NCI-H1694 (cell line): ENCODE measurements around the gene DKK2.

ENCODE experiments used
- DNase-seq: peaks from one replicate; lab custom pipeline; 2025; lab: John Stamatoyannopoulos, UW

The DKK2 gene, protein sequence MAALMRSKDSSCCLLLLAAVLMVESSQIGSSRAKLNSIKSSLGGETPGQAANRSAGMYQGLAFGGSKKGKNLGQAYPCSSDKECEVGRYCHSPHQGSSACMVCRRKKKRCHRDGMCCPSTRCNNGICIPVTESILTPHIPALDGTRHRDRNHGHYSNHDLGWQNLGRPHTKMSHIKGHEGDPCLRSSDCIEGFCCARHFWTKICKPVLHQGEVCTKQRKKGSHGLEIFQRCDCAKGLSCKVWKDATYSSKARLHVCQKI

DNA sequence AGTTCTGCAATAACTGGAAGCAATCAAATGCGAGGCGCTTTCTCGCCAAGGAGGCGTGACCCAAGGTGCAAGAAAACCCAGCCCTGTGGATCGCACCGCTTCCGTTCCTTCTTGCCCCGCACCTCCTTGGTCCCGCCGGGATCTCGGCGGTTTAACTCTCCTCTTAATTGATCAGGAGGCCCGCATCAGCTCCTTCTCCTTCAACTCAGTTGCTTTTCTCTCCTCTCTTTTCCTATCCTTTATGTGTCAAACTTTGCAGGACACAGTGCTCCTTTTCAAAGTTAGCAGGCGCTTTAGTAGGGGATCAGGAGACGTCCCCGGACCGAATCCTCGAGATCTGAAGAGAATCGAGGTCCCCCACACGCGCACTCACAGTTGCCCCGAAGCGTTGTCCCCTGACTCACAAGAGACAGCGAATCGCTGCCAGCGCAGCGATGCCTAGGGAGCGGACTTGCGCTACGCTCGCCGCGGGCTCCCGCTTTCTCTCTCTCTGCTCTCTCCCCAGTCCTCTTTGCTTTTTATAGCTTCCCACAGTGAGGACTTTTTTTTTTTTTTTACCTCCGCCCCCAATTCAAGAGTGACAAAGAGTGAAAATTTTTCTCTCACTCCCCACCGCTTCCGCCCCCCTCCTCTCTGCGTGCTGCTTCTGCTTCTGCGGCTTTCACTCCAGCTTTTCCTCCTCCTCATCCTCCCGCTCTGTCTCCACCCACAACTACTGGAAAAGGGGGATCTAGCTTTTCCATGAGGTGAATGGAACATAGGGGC is at the start of gene DKK2:
DKK2 (minus strand) TSS at position 495 of the 765 bp plus-strand sequence. CDS start 722 bp downstream, outside the sequence.
- DNase-seq = no peak

DNA sequence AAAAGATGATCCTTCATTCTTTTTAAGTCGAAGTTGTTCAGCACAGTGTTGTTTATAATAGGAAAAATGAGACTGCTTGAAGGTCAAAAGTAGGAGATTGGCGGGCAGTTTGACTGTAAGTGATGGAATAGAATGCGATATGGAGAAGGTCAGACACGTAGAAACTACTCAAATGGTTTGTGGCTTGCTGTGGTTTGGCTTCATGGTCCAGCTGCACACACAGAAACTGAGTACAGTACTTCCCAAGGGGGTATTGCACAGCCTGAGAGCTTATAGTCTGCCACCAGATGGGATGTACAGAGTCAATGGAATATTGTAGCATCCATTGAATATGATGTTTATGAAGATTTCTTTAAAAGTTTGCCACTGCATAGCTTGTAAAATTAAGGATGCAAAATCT is 41.1 kb upstream of the DKK2 start:
- no peak for DNase-seq

DNA sequence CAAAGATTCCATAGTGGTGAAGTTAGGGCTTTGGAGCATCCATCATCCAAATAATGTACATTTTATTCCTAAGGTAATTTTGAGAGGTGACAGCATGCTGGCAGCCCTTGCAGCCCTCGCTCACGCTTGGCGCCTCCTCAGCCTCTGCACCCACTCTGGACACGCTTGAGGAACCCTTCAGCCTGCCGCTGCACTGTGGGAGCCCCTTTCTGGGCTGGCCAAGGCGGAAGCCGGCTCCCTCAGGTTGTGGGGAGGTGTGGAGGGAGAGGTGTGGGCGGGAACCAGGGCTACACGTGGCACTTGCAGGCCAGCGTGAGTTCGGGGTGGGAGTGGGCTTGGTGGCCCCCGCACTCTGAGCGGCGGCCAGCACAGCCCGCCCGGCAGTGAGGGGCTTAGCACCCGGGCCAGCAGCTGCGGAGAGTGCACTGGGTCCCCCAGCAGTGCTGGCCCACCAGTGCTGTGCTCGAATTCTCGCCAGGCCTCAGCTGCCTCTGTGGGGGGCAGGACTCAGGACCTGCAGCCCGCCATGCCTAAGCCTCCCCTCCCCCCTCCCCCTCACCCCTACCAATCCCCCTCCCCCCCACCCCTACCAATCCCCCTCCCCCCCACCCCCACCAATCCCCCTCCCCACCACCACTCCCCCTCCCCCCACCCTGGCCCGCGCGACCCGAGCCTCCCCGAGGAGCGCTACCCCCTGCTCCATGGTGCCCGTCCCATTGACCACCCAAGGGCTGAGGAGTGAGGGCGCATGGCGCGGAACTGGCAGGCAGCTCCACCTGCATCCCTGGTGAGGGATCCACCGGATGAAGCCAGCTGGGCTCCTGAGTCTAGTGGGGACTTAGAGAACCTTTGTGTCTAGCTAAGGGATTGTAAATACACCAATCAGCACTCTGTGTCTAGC is 37.0 kb upstream of the DKK2 start:
- no peak for DNase-seq

DNA sequence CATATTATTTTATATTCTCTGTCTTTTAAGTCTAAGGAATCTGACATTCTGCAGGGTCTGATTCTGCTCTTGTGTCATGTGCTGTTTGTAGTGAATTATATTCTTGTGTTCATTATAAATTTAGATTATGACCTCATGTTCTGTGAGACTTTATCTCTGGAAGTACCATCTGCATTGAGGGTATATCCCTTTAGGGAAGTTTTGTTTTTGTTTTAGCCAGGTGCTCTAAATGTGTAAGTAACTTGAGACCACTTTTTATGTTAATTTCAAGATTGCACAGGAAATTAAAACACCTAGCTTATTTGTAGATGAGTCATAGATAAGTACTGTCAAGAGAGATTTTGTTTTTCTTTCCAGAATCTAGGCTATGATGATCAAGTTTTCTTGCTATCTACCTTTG is 35.0 kb upstream of the DKK2 start:
- no peak for DNase-seq

DNA sequence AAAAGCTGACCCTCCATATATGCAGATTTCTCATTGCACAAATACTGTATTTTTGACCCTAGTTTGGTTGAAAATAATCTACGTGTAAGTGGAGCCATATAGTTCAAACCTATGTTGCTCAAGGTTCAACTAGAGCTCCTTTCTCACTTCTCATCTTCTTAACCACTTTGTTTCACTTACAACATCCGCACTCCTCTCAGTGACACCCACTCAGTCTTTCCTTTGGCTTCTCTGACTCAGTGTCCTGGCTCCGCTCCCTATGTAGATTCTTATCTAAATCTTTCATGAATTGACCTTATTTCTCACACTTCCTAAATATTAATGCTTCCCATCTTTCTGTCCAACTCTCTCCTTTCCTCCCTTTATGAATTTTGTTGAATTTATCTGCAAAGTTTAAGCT is 32.9 kb upstream of the DKK2 start:
- DNase-seq = no peak

DNA sequence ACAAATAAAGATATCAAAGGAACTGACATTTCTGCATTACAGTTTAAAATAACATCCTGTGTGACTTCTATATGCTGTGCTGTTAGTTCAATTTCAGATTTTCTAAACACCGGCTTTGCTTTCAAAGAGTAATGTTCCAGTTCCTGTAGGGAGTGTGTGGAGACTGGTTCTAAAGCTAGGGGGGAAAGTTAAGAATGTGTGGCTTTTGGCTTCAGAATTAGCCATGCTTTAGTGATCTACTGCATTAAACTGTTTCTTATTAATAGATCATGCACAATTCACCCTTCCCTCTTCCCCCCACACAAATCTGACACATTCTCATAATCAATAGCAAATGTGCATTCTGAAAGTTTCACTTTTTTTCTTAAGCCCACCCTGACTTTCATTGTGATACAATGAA is 32.0 kb upstream of the DKK2 start:
- DNase-seq = no peak

DNA sequence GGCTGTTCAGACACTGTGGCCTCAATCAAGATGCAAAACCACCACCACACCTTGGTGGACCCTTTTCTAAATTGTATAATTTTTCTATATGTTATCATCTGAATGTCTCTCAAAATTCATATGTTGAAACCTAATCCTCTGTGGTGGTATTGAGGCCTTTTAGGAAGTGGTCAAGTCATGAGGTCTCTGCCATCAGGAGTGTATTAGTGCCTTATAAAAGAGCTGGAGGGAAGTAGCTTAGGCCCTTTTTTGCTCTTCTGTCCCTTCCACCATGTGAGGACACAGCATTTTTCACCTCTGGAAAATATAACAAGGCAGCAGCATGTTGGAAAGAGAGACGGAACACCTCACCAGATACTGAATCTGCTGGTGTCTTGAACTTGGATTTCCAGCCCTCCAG is 30.5 kb upstream of the DKK2 start:
- DNase-seq = no peak

DNA sequence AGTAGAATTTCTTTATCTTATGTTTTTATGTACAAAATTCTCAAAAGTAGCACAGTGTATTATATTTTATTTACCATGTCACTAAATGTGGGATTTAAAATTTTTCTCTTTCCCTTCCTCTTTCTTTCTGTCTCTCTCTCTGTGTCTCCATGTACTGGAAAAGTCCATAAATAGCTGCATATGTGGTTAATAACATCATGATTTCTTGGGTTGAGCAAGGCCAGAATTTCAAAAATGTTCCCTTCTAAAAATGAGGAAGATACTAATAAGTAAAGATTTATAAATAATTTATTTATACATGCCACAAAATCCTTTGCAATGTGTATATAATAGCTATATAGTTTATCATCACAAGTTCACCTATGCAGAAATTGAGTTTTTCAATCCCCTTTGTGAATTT is 29.1 kb upstream of the DKK2 start:
- DNase-seq = no peak

DNA sequence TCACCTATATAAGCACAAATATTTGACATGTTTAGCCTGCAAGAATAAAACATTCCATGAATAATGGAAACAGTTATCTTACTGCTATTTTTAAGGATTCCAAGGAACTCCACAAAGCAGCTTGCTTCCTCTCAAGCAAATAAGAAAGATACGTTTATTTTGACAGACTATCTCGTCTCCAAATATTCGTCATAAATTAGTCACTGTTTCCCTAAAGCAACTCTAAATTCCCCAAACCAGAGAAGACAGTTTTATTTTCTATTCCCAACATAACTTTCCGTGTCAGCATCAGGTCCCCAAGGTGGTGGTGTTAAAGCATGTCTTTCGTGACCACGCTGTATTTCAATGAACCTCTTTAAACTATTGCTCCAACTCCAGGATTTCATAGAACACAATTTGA is 24.3 kb upstream of the DKK2 start:
- no peak for DNase-seq

DNA sequence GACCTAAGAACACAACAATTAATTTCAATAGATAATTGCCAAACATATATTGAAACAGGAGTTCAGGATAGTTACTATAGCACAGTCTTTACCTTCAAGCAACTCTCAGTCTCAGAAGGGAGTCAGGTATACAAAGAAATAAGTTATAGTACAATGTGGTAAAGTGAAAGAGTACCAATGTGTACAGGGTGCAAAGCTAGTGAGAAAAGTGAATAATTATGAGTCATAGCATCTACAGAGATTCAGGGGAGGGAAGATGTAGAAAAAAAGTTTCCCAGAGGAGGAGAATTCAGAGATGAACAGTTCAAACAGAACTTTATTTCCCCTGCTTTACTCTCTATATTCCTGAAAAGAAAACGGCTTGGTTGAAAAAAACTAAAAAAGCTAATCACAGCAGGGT is 22.7 kb upstream of the DKK2 start:
- DNase-seq = no peak

DNA sequence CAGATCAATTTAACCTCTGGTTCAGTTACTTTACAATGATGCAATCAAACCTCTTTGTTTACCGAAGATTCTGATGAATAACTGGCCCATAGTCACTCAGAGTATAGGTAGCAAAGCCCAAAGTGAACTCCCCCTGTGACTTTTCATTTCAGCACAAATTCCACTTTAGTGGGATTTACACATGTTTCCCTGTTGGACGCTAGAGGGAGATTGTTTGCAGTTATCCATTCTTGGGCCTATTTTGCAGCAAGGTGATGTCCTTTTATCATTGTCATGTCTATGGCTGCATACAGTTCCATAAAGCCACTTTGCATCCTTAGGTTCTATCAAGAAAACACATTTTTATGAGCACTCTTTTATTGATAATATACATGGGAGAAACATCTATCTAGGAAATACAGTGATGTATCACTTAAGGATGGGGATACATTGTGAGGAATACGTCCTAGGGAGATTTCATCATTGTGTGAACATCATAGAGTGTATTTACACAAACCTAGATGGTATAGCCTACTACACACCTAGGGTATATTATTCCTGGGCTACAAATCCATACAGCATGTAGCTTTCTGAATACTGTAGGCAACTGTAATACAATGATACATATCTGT is 14.5 kb upstream of the DKK2 start:
- DNase-seq = no peak

DNA sequence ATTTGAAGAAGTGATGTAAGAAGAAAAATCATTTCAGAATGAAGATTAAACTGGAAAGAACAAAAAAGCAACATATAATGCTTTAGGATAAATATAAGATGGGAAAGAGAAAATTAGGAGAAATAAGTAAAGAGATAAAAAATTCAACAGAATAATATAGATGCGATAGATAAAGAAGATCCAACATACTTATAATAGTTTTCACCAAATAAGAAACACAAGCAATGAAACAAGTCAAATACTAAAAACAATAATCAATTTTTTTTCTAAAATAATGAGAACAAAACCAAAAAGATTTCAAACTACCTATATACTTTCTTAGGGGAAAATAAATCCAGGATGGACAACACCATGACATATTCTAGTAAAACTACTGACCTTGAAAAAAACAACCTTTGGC is 10.1 kb upstream of the DKK2 start:
- DNase-seq = no peak

DNA sequence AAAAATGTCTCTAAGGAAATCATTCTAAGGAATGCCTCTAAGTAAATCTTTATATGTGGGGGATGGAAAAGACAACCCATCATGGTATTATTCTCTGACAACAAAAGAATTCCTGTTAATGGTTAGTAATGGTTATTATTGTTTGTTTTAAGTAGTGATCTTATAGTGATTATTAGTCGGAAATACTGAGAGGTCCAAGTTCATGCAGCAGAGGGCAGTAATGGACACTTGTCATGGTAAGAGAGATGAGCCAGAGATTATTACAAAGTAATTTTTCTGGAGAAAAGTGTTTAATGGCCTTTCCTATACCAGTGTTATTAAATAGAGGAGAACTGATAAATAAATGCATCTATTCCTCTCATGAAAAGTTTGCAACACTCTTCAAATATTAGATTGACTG is 8.1 kb upstream of the DKK2 start:
- DNase-seq = no peak

DNA sequence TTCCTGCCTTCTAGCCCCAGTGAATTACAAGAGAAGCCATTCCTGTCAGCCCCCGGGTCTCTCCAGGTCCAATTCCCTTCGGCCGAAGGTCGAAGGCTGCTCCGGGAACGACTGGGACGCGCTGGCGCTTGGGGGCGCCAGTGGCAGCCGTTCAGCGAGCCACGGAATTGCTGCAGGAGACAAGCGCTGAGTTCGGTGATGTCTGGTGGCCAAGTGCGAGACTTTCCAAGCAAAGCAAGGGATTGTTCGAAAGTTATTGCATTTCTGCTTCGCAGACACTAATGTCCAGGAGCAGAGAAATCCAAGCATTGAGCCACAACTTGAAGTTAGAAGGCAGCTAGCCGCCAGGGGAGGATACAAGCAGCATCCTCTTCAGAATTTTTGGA is 1.1 kb upstream of the DKK2 start:
- DNase-seq = no peak

DNA sequence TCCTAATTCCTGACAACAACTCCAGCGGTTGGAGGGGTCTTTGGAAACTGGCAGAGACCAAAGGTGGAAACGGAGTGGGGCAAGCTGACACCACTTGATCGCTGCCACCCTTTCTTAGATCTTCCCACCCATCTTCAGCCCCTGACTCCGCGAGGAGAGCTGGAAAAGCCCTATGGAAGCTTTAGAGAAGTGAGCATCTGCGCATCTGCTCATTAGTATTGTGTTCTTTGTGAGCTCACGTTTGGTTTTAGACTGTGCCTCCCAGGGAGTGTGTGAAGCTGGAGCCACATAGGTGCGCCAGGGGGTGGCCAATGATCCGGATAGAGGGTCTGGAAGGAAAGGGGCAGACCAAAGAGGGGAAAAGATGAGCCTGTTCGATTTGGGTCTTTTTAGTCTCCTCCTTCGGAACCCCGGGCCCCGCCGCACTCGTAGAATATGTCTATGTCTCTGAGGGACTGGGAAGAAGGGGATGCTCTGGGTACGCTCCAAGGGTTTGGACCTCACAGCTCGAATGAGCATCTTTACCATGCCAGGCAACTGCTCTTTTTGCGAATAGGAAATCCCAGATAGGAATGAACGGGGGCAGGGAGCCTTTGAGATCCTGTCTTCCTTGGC is 578 bp upstream of the DKK2 start:
- no peak for DNase-seq

DNA sequence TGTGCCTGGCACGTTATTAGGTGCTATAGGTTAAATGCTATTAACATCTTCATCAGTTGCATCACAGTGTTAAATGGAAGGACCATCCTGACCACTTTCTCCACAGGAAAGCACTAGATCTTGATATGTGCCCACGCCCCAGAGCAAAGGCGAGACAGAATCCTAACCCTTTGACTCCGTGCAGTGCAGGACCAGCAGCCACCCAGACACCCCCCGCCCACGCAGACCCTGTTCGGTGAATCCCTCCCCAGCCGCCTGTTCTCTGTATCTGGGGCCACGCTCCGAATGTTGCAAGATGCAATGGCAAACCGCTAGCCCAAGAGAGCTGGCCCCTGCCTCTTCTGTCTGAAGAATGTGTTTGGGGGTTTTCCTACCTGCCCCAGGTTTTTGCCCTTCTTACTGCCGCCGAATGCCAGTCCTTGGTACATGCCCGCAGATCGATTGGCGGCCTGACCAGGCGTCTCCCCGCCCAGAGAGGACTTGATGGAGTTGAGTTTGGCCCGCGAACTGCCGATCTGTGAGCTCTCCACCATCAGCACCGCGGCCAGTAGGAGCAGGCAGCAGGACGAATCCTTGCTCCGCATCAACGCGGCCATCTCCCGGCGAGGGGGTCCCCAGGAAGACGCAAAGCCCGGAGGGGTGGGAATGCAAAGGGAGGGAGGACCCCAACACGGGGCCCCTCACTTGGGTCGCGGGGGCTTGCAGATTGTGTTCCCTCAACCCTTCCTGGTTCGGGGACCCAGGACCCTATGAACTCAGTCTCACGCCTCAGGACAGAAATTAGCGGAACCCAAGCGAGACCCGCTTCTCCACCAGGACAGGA is 906 bp downstream of the DKK2 start:
- no peak for DNase-seq

DNA sequence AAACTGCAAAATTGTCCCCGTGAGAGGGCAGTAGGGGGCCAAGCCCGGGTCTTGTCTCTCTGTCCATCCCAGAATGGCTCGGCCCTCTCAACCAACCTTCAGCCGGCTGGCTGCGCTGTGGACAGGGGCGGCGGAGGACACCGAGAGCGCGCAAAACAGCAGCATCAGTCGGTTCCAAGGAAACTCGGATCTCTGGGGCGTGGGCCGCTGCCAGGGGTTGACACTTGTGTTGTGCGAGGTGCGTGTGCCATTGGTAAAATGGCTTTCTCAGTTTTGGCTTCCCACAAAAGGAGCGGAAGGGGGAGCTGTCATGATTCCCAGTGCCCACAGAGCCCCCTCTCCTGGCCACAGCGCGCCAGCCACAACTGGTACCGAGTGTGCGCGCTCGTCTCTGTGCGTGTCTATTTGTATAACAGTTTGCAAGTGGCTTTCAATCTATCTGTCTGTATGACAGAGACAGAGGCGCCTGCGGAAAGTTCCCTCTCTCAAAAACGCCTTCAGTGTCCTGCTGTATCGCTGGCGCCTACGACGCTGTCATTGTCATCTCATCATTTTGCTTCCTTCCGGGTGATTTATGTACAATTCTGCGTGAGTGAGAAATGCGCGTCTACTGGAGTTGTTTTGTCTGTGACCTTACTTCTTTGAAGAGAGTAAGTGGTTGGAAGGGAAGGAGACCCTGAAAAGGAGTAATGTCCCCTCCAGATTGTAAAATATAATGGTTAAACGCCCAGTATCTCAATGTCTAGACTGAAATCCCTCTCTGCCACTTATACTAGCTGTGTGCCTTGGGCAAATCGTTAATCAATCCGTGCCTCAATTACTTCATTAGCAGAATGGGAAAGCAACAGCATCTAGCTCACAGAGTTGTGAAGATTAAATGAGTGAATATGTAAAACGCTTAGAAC is 1.8 kb downstream of the DKK2 start:
- DNase-seq = no peak

DNA sequence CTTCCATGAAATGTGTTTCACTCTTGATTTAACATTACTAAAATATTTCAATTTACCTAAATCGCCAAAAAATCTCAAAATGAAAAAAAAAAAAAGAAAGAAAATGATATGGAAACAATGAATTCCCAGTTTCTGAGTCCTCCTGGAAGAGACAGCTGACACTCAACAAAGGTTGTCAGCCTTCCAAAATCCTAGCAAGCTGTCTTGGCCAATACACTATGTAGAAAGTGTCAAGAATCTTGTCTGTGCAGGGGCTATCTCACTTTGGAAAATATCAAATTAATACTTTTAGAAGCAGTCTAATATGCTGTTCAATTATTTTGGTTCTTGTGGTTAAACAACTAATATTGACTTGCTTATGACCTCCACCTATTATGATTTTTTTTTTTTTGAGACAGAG is 8.7 kb downstream of the DKK2 start:
- DNase-seq = no peak

DNA sequence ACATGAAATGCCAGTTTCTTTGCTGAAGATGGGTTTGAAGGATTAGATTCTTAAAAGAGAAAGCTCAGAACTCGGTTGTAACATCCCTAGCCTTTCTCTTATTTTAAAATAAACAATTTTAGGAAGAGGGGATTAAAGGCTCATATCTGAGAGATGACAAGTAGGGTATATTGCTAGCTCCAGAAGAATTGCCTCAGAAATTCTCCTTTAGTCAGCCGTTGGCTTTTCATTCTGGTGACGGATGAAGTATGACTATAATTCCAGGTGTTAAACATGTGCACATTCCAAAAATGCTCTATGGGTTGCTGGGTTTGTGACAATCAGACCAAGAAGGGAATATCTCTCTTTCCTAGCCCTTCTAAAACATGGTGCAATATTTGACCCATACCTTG is 17.8 kb downstream of the DKK2 start:
- no peak for DNase-seq
